ENCODE measurements around the gene CSKMT.

DNA sequence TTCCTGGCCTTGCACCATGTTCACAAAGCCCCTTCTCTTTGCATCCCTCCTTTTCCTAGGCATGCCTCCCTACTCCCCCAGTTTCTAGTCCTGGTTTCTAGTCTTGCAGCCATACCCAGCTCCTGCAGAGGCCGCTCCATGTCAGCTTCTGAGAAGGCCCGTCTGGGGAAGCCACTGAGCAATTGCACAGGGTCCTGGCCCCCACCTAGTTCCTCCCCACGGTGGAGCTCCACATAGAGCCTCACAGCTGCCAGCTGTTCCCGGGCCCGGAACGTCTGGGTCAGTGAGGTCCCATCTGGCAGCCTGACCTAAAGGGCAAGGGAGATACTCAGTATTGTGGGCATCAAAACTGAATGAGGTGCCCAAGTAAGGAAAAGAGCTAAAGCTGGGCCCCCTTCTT is 11.6 kb downstream of the CSKMT start:
- TF ChIP-seq, protein P1, sequence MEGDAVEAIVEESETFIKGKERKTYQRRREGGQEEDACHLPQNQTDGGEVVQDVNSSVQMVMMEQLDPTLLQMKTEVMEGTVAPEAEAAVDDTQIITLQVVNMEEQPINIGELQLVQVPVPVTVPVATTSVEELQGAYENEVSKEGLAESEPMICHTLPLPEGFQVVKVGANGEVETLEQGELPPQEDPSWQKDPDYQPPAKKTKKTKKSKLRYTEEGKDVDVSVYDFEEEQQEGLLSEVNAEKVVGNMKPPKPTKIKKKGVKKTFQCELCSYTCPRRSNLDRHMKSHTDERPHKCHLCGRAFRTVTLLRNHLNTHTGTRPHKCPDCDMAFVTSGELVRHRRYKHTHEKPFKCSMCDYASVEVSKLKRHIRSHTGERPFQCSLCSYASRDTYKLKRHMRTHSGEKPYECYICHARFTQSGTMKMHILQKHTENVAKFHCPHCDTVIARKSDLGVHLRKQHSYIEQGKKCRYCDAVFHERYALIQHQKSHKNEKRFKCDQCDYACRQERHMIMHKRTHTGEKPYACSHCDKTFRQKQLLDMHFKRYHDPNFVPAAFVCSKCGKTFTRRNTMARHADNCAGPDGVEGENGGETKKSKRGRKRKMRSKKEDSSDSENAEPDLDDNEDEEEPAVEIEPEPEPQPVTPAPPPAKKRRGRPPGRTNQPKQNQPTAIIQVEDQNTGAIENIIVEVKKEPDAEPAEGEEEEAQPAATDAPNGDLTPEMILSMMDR (IDR thresholded peaks at IDR 0.05) = no peak
- no peak for TF ChIP-seq EP300 (IDR thresholded peaks at IDR 0.05)
- no peak for TF ChIP-seq POLR2A (IDR thresholded peaks at IDR 0.05)
